PC-3 (cell line): Measurements from ENCODE around the gene MTG1. TPM values are rescaled to one million over a fixed set of nuclear protein-coding genes. Genes with fewer than 3 reads are reported as not detected.

Experiments
- ATAC-seq: fragments of 200-7000 bp; cut with Tn5 transposase; 2 replicates; pipeline ENCODE4 v1.9.1; 2020; ENCODE audit warnings: mild to moderate bottlenecking, moderate library complexity
- BruUV-seq: library from RNA; stranded (reverse); fragments of 400-500 nt; replicated peaks from 2 replicates; lab custom pipeline; 2021; lab: Mats Ljungman, UMichigan
- CTCF ChIA-PET: fragments of 300-600 bp; sonication (Branson Sonifier 250); formaldehyde crosslinking; loops from one replicate; lab custom pipeline; 2022; ENCODE audit warnings: antibody characterized with exemption; lab: Charles Lee
- POLR2A ChIA-PET: fragments of 300-600 bp; sonication (Branson Sonifier 250); formaldehyde crosslinking; loops from one replicate; lab custom pipeline; 2022; ENCODE audit warnings: antibody characterized with exemption; ENCODE audit not compliant: unreplicated experiment; lab: Charles Lee
- DNase-seq: peaks from one replicate; pipeline ENCODE4 v3.0.0-alpha.2; 2015
- H2AFZ ChIP-seq: fragments of 300-600 bp; sonication (generic); 2 replicates; pipeline ENCODE4 v1.6.0; 2016; ENCODE audit warnings: antibody characterized with exemption, low read length
- H3F3A ChIP-seq: fragments of 300-600 bp; sonication (generic); one replicate; pipeline ENCODE4 v1.6.0; 2017; ENCODE audit warnings: antibody characterized with exemption, low read length, control low read depth, mild to moderate bottlenecking; ENCODE audit not compliant: unreplicated experiment
- H3K27ac ChIP-seq: fragments of 300-600 bp; sonication (generic); 2 replicates; pipeline ENCODE4 v1.5.1; 2016; ENCODE audit warnings: mild to moderate bottlenecking, low read length
- H3K27me3 ChIP-seq: fragments of 300-600 bp; sonication (generic); 2 replicates; pipeline ENCODE4 v1.6.1; 2016; ENCODE audit warnings: low read length, mixed read lengths
- H3K36me3 ChIP-seq: fragments of 300-600 bp; sonication (generic); 2 replicates; pipeline ENCODE4 v1.6.1; 2016; ENCODE audit warnings: low read depth, mixed run types, low read length, mixed read lengths
- H3K4me1 ChIP-seq: fragments of 300-600 bp; sonication (generic); 2 replicates; pipeline ENCODE4 v1.5.1; 2016; ENCODE audit warnings: low read length; ENCODE audit not compliant: insufficient read depth
- H3K4me2 ChIP-seq: fragments of 300-600 bp; sonication (generic); 2 replicates; pipeline ENCODE4 v1.6.0; 2016; ENCODE audit warnings: low read length
- H3K4me3 ChIP-seq: fragments of 300-600 bp; sonication (generic); 2 replicates; pipeline ENCODE4 v1.5.1; 2016; ENCODE audit warnings: mild to moderate bottlenecking, low read length, mixed read lengths
- H3K79me2 ChIP-seq: fragments of 300-600 bp; sonication (generic); 2 replicates; pipeline ENCODE4 v1.6.1; 2017; ENCODE audit warnings: low read length, mixed read lengths
- H3K9ac ChIP-seq: fragments of 300-600 bp; sonication (generic); 2 replicates; pipeline ENCODE4 v1.6.0; 2016; ENCODE audit warnings: mild to moderate bottlenecking, low read length
- H3K9me2 ChIP-seq: fragments of 300-600 bp; sonication (generic); replicated peaks from 2 replicates; pipeline ENCODE4 v1.6.1; 2016; ENCODE audit warnings: mixed run types, low read length, mixed read lengths
- H3K9me3 ChIP-seq: fragments of 300-600 bp; sonication (generic); 2 replicates; pipeline ENCODE4 v1.6.1; 2016; ENCODE audit warnings: low read length, mixed read lengths
- H4K20me1 ChIP-seq: fragments of 300-600 bp; sonication (generic); 2 replicates; pipeline ENCODE4 v1.6.1; 2016; ENCODE audit warnings: low read length, mixed read lengths
- EZH2 ChIP-seq: fragments of 300-600 bp; sonication (generic); IDR thresholded peaks from one replicate; pipeline ENCODE4 v1.6.1; 2017; ENCODE audit warnings: antibody characterized with exemption, mild to moderate bottlenecking, low read length; ENCODE audit not compliant: unreplicated experiment
- EZH2phosphoT487 ChIP-seq: fragments of 300-600 bp; sonication (generic); IDR thresholded peaks from 2 replicates; pipeline ENCODE4 v1.6.1; 2018; ENCODE audit warnings: mild to moderate bottlenecking, antibody characterized with exemption, low read length, borderline replicate concordance
- intact Hi-C: fragments of 100-400 bp; cut with micrococcal nuclease; formaldehyde crosslinking; loops from 2 replicates; pipeline ENCODE4 v1.9.0; 2023
- total RNA-seq: library from RNA; depleted of rRNA; stranded (reverse); fragments of >200 nt; gene quantifications from 2 replicates; pipeline ENCODE4 v1.2.3, GENCODE V29; 2014
- TF ChIP-seq, protein P1 (sequence below): fragments of 300-600 bp; sonication (generic); conservative IDR thresholded peaks from 2 replicates; pipeline ENCODE4 v1.5.1; 2017; ENCODE audit warnings: antibody characterized with exemption, low read depth, mild to moderate bottlenecking, low read length

The MTG1 gene
- total RNA-seq, 1 experiment from 2014 or later, result 39.4 TPM

DNA sequence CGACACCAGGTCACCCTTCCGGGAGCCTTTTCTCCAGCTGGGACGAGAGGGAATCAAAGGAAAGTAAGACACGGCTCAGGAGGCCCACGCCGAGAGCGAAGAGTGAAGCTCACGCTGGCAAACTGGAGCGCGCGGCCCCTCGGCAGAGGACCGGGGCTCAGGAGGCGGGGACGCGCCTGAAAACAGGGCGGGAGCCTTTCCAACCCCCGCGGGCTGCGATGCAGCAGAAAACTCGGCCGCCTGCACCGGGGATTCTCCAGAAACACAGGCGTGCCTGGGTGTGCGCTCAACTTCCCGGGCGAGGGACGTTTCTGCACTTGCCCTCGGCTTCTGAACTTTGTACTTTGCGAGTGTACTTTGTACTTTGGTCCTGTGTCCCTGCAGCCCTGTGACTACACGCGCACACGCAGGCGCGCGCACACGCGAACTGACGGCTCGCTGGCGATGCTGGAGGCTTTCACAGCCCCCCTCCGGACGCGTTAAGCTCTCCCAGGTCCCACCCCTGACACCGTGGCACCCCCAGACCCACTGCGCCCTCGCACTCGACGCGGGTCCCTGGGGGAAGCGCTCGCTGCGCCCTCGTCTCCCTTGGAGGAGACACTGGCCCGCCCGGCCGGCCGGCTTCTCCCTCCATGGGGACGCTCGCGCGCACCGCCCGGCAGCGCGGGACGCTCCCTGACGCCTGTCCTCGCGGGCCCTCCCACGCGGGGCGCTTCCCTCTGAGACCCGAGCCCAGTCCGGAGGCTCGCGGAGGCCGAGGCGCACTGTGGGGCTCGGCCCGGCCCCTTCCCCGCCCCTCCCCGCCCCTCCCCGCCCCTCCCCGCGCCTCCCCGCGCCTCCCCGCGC lies 15.5 kb upstream of the MTG1 start:
- no TSS peak for BruUV-seq
- no peaks in the 10 kb centered on the region for H3K79me2 ChIP-seq
- TF ChIP-seq, protein P1, sequence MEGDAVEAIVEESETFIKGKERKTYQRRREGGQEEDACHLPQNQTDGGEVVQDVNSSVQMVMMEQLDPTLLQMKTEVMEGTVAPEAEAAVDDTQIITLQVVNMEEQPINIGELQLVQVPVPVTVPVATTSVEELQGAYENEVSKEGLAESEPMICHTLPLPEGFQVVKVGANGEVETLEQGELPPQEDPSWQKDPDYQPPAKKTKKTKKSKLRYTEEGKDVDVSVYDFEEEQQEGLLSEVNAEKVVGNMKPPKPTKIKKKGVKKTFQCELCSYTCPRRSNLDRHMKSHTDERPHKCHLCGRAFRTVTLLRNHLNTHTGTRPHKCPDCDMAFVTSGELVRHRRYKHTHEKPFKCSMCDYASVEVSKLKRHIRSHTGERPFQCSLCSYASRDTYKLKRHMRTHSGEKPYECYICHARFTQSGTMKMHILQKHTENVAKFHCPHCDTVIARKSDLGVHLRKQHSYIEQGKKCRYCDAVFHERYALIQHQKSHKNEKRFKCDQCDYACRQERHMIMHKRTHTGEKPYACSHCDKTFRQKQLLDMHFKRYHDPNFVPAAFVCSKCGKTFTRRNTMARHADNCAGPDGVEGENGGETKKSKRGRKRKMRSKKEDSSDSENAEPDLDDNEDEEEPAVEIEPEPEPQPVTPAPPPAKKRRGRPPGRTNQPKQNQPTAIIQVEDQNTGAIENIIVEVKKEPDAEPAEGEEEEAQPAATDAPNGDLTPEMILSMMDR, result no peak
- TF ChIP-seq EZH2phosphoT487 (no peak), EZH2 (no peak)
- peaks cover 3% of the 10 kb centered on the region; the same call in 1 of the 2 replicates for H3K4me1 ChIP-seq
- H3F3A ChIP-seq, result no peaks in the 10 kb centered on the region
- H3K27me3 ChIP-seq, result no peaks in the 10 kb centered on the region
- peak overlapping the region; percentile 97 for H3K4me2 ChIP-seq
- intact Hi-C loops, result no loop called here
- H4K20me1 ChIP-seq, result no peaks in the 10 kb centered on the region
- H3K9ac ChIP-seq, result peak overlapping the region; percentile 36
- peak; percentile 61 for ATAC-seq
- H2AFZ ChIP-seq, result peak overlapping the region; percentile 88
- no peaks in the 10 kb centered on the region for H3K36me3 ChIP-seq
- ChIA-PET CTCF (no interaction called here), POLR2A (interaction anchor here (0.5 to 1.0 kb wide), 2 partner anchors 11 to 30 kb away, joined by 3 to 4 read pairs; no protein-coding TSS in a partner anchor)
- H3K4me3 ChIP-seq, result peak overlapping the region; percentile 75
- H3K9me2 ChIP-seq, result no peaks in the 10 kb centered on the region
- DNase-seq, result peak; percentile 27
- no peaks in the 10 kb centered on the region for H3K9me3 ChIP-seq
- no peak overlapping the region for H3K27ac ChIP-seq

DNA sequence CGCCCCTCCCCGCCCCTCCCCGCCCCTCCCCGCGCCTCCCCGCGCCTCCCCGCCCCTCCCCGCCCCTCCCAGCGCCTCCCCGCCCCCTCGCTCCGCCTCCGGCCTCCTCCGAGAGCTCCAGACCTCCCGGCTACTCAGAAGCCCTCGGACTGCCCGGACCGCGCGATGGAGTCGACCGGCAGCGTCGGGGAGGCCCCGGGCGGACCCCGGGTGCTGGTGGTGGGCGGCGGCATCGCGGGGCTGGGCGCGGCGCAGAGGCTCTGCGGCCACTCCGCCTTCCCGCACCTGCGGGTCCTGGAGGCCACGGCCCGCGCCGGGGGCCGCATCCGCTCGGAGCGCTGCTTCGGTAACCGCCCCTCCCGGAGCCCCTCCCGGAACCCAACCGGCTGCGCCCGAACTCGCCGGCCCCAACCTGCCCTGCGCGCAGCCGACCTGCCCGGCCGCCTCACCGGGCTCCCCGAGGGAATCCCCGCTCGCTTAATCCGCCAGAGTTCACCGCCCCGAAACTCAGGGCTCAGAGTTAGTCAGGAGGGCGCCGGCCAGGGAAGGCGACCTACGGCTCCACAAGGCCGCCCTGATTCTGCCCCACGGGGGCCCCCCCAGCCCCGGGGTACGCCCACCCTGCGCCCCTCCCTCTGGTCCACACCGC lies 14.7 kb upstream of the MTG1 start, which contains the start of gene PAOX:
PAOX (plus strand) TSS at position 111 of the 649 bp plus-strand sequence; CDS start at position 166, 55 bp downstream.
- ChIA-PET CTCF (no interaction called here), POLR2A (interaction anchor here (0.5 to 1.0 kb wide), 2 partner anchors 10 to 31 kb away, joined by 3 to 4 read pairs; no protein-coding TSS in a partner anchor)
- H3F3A ChIP-seq, result no peaks in the 10 kb centered on the region
- DNase-seq (no peak), ATAC-seq (peak; percentile 59)
- H3K4me3 ChIP-seq, result peak within 1 kb of the TSS; percentile 75
- H3K27me3 ChIP-seq, result no peaks in the 10 kb centered on the region
- no peaks in the 10 kb centered on the region for H3K9me3 ChIP-seq
- H3K4me1 ChIP-seq, result no peaks in the 10 kb centered on the region
- peak within 1 kb of the TSS; percentile 88 for H2AFZ ChIP-seq
- H3K79me2 ChIP-seq, result no peaks in the 10 kb centered on the region
- H4K20me1 ChIP-seq, result no peaks in the 10 kb centered on the region
- peak within 1 kb of the TSS; percentile 36 for H3K9ac ChIP-seq
- no TSS peak for BruUV-seq
- H3K27ac ChIP-seq, result no peak within 1 kb of the TSS
- intact Hi-C loops, result no loop called here
- H3K36me3 ChIP-seq, result no peaks in the 10 kb centered on the region
- TF ChIP-seq, protein P1, result no peak
- TF ChIP-seq EZH2phosphoT487 (no peak), EZH2 (no peak)
- no peaks in the 10 kb centered on the region for H3K9me2 ChIP-seq
- H3K4me2 ChIP-seq, result peak within 1 kb of the TSS; percentile 97
